ENCODE measurements around the gene MCOLN1.

- no peak for TF ChIP-seq YY1 (IDR thresholded peaks at IDR 0.05; ENCODE audit: low read depth)
- no peak for TF ChIP-seq CREB1 (IDR thresholded peaks at IDR 0.05; ENCODE audit: low read depth)
Measured at GRCh38 chr19:7524992-7525739, 2.7 kb downstream of the MCOLN1 start.
